GDM1 (cell line): Measurements from ENCODE around the gene ADAMTS8.

ENCODE experiments used
- DNase-seq: peaks from one replicate; lab custom pipeline; 2025; lab: John Stamatoyannopoulos, UW

ADAMTS8 gene

DNA sequence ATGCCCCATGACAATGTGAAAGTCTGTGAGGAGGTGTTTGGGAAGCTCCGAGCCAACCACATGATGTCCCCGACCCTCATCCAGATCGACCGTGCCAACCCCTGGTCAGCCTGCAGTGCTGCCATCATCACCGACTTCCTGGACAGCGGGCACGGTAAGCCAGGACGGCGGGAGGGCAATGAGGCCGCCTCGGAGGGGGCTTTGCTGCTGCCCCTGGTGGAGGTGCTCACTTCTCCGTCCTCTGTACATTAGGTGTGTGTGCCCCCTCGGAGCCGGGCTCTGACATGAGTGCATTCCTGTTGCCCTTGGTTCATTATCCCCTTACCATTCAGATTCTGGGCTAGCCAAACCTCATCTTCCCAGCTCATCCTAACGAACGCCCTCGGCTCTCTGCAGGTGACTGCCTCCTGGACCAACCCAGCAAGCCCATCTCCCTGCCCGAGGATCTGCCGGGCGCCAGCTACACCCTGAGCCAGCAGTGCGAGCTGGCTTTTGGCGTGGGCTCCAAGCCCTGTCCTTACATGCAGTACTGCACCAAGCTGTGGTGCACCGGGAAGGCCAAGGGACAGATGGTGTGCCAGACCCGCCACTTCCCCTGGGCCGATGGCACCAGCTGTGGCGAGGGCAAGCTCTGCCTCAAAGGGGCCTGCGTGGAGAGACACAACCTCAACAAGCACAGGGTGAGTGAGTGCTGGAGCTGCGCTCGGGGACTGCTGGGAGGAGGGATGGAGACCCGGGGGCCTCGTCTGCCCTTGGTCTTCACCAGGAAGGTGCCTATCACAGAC, 33.9 kb upstream of the ADAMTS8 start:
- no peak for DNase-seq

DNA sequence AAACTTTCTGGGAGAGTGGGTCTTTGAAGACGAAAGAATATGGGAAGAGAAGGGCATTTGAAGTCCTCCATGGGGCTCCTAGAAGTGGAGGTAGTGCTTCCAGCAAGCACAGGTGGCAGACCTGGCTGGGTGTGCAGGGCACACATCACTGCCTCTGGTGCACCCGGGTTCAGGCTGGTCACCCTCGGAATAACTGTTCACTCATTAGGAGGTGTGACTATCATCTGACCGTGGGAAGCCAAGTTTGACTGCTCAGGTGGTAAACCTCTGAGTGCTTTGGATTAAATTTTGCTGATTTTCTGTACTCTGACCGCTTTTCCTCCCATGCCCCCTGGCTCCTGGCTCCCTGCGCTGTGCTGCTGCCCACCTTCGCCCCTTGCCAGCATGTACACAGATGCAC, 31.1 kb upstream of the ADAMTS8 start:
- no peak for DNase-seq

DNA sequence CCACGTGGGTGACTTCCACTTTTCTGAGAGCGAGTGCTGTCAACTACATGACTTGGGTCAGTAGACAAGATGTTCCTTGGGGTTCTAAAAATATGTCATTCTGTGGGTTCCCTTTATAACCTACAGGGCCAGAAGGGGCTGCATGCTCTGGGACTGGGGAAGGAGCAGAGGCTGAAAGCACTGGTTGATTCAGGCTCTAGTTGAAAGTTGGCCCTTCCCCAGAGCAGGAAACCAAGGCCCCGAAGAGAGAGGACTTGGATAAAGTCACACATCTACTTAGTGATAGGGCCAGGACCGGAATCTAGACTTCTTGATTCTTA, 30.0 kb upstream of the ADAMTS8 start:
- no peak for DNase-seq

DNA sequence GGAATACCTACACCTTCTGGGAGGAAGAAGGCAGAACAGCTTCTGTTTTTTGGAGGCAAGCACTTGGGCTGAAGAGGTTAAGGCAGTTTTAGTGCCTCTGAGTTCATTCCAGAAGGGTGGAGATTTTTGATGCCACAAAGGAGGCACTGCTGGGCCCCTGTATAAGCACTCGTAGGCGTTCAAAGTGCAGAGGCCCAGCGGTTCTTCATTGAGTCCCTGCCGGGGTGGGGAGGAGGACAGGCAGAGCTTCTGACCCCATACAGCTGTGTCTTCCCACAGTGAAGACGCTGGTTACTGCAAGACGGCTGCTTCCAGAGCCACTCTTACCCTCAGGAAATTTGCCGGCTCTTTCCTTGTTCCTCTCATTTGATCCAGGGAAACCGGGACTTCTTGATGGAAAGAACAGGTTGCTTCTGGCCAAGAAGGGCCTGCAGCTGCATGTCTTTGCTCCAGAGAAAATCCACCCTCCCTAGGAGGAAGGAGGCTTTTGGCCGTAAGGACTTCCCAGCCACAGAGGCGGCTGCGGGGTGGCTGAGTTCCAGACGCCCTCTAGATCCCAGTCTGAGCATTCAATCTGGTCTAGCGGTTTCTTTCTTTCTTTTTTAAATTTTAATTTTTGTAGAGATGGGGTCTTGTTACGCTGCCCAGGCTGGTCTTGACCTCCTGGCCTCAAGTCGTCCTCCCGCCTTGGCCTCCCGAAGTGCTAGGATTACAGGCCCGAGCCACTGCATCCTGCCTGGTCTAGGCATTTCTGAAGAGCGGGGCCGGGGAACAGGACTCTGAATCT, 29.4 kb upstream of the ADAMTS8 start:
- no peak for DNase-seq

DNA sequence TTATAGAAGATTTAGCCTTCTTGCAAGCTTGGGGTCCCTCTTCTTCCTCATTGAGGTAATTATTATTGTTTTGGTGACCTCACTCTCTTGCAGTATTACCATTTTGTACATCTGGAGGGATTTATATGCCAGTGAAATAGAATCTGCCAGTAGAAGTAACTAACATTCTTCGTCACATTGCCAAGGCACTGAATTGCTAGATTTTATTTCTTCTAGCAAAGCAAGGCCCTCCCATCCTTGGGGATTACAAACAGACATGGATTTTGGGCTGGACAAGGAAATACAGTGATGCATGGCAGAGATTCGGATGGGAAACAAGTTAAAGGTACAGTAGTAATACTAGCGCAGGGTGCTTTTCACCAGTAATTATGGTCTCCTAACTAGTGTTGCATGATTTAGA, 27.9 kb upstream of the ADAMTS8 start:
- DNase-seq, result no peak

DNA sequence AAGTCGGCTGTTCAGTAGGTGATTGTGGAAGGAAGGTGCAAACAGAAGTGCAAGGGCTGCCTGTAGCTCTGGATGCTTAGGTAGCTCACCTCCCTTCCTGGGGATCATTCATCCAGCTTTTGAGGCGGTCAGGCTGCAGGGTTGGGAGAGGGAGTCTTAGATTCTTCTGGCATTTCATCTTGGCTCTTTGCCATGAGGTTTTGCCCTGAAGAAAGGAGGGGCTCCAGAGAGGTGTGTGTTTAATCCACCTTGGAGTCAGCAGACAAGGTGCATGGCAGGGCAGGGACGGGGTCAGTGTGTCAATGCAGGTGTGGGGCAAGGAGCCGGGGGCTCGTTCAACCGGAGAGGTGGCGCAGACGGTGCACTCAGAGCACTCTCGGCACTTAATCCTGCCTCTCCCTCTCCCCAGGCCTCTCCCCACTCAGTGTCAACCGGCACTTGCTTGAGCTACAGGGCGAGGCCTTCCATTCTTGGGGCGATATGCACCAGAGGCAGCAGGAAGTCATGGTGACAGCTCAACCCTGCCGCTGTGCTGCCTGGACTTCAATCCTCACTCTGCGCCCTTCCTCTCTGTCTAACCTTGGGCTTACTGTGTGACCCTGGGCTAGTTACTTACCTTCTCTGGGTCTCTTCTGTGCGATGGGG, 27.2 kb upstream of the ADAMTS8 start:
- DNase-seq, result no peak

DNA sequence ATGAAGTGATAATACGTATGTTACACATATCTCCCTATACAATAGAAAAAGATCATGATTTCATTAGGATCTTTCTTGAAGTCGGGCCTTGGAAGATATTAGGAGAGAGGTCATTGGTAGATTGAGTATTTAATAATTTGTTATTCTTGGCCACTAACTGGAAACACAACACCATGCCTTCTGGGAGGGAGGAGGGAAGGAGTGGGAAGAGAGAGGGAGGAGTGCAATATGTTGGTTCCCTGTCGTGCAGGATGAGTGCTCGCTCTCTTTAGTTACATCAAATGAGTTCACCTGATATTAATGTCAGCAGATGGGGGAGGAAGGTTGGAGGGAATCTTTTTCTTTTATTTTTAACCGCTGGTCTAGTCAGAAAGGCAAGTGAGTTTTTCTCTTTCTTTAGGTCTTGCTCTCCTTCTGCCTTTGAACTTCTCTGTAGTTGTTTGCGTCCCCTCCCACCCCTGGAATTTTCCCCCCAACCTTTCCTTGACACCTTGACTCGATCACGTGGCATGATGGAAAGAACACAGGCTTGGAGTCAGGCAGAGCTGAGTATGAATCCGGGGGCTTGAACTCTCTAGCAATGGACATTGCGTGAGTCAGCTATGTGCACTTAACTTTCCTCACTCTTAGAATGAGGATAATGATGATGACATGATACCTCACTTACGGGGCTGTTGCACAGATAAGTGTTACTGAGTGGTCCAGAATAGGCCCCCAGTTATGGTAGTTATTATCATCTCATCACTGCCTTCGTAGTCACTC, 26.3 kb upstream of the ADAMTS8 start:
- DNase-seq, result no peak

DNA sequence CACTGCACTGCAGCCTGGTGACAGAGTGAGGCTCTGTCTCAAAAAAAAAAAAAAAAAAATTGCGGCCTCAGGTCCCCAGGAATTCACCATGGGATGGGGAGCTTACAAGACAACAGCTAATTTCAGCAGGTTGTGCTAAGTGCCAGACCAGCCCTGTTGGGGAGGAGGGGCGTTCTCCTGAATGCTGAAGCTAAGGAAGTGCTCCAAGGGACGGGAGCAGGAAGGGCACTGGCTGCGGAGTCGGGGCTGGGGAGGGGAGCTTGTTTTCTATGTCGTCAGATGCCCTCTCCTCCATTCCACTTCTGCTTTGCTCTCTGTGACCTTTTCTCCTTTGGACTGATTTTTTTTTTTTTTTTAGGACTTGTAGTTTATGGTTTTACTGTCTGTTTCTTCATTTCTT, 24.5 kb upstream of the ADAMTS8 start:
- no peak for DNase-seq

DNA sequence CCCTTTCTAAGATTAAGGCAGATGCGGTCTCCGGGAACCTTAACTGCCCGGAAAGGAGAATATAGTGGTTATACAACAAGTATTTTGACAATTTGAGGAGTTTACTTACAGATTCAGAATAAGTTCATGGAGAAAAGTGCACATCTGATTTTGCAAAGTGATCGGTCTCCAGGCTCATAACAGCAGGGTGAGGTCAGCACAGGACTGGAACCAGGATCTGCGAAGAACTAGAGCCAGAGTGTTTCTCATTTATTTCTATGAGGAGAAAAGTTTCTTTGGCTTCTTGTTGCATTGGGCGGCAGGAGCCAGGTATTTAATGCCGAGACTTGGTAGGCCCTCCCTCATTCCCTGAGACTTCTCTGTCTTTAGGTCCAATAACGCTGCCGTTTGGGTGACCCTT, 23.8 kb upstream of the ADAMTS8 start:
- no peak for DNase-seq

DNA sequence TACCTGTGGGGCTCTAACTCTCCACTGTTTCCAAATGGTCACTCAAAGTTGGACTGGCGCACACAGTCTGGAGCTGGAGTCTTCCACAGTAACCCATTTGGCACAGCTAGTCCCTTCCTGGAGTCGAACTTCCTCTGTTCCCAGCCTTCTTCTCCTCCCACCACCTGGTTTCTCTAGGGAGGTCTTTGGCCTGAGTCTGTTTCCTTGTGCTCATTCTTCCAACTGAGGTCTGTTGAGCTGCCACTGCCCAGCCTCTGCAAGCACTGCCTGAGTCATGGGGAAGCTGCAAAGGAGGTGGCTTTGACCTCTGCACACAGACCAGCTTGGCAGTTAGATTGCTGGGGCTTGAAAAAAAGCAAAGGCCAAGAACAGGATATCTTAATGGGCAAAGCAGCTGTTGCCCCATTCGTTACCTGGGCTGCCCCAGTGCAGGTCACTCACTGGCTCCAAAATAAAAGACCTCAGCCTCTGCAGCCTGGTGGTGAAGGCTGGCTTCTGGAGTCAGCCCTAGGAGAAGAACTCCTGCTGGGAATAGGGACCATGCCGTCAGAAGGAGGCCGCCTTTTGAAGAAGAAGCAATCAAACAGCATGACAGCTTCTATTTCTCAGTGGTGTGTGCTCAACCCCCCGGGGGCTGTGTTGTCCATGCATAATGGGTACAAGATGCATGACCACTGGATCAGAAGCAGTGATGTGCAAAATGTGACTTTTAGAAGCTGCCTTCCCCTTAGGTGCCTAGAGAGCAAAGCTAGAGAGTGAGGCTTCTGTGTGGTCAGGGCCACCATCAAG, 23.0 kb upstream of the ADAMTS8 start:
- no peak for DNase-seq

DNA sequence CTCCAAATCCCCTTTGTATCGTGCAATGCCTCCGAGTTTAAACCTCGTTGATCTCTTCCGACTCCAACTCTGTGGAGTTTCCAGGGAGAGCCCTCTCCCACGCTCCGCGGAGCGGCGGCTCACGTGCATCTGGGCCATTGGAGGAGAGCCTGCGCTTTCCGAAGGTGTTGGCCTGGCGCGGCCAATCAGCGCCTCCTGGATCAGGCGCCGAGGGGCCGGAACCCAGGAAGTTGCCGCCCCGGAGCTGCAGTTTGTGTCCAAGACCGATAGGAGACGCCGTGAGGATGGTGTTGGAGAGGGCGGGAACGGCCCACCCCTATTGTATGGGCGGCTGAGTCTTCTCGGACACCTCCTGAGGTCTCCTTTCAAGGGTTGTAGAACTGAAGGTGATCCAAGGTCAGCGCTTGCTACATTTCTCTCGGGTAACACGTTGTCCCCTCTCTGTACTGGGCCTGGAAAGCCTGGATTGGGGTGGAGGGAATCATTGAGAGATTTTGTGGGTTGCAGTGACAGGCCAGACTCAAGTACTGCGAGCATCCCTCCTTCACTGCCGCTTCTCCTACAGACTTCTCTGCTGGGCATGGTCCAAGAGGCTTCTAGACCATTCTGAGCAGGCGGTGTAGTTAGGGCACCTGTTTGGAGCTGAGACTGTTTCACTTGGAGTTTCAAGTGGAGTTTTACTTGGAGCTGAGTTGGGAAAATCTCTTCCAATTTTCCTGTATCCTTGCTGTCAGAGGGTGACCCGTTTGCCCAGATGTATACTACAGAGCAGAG, 21.8 kb upstream of the ADAMTS8 start:
- DNase-seq, result no peak

DNA sequence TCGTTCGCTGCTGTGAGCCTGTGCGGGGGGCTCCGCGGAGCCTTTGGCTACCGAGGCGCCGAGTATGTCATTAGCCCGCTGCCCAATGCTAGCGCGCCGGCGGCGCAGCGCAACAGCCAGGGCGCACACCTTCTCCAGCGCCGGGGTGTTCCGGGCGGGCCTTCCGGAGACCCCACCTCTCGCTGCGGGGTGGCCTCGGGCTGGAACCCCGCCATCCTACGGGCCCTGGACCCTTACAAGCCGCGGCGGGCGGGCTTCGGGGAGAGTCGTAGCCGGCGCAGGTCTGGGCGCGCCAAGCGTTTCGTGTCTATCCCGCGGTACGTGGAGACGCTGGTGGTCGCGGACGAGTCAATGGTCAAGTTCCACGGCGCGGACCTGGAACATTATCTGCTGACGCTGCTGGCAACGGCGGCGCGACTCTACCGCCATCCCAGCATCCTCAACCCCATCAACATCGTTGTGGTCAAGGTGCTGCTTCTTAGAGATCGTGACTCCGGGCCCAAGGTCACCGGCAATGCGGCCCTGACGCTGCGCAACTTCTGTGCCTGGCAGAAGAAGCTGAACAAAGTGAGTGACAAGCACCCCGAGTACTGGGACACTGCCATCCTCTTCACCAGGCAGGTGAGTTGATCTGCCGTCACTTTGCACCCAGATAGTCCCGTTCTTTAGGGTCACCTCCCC, 21.0 kb upstream of the ADAMTS8 start:
- no peak for DNase-seq

DNA sequence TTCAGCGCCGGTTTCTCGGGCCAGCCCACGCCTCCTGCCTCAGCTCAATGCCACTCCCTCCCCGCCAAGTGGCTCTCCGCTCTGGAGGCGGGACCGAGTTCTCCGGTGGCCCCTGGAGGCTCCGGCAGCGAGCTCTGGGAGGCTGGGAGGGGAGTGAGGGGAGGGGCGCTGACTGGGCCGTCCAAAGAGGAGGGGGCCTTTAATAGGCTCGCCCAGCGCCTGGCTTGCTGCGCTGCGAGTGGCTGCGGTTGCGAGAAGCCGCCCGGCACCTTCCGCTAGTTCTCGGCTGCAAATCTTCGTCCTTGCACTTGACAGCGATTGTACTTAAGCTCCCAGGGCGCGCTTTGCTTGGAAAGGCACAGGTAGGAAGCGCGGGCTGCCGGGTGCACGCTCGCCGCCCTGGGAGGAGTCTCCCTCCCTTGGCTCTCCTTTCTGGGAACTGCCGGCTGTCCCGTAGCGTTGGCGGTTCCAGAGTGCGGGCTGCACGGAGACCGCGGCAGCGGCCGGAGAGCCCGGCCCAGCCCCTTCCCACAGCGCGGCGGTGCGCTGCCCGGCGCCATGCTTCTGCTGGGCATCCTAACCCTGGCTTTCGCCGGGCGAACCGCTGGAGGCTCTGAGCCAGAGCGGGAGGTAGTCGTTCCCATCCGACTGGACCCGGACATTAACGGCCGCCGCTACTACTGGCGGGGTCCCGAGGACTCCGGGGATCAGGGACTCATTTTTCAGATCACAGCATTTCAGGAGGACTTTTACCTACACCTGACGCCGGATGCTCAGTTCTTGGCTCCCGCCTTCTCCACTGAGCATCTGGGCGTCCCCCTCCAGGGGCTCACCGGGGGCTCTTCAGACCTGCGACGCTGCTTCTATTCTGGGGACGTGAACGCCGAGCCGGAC, 20.3 kb upstream of the ADAMTS8 start, which contains the start of gene ADAMTS15:
Gene ADAMTS15, plus strand, starts transcription at position 230 of the 894 bp plus-strand sequence. Its CDS starts 329 bp downstream, at position 559.
- DNase-seq, result no peak

DNA sequence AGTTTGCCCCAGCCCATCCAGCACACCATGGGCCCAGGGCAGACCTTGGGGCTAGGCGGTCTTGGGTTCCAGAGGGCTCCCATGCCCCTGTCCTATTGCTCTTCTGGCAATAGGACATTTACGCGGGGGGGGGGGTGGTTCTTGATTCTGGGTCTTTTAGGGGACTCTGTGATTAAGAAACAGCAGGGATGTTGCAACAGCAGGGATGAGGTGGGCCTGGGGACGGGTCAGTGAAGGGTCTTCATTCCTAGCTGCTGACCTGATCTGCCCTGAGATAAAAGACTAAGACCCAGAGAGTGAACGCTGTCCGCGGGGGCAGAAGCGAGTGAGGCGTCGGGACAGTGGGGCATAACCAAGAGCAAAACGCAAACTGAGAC, 19.6 kb upstream of the ADAMTS8 start:
- no peak for DNase-seq

DNA sequence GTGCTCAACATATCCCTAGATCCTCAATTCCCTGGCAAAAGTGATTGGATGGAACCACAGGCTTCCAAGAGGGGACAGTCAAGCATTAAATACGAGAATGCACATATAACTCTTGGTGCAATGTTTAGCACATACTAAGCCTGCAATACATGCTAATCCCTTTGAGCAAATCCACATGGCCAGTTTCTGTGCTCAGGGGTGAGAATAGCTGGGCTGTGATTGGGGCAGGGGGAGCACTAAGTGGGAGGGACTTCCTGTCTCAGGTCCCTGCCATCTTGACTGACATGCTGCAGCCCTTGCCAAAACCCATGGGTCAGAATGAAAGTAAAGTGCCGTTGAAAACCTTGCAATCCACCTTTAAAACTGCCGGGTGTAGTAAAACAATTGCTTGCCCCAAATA, 17.4 kb upstream of the ADAMTS8 start:
- no peak for DNase-seq

DNA sequence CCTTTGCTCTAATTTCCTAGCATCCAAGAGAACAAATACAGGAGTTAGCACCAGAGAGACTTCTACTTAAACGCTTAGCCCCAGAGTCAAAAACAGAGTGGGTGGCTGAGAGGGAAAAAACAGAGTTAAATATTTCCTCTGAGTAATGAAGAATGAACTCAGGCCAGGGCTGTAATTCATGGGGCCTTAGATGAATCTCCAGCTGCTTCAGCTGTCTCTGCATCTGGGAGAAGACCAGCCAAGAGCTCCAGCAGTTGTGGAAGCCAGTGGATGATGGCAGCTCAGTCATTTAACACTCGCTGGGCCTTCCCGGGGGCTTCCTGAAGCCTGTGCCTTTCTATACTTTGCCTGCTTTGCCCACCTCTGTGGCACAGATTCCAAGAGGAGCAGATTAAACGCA, 14.3 kb upstream of the ADAMTS8 start:
- DNase-seq, result no peak

DNA sequence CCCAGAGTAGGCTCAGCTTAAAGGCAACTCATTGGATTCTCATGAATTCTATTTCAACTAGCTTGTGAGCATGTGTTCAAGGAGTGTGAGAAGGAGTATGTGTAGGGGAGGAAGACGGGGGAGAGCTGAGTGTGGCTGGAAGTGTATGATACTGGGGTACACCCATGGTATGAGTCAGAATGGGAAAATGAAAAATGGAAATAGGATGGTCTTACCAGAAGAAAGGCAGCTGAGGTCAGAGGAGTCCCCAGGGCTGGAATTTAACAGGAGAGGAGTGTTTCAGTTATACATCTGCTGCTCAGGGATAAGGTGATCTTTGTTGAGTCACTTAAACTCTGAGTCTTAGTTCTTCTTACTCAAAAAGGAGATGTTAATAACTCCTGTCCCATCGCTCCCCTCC, 13.3 kb upstream of the ADAMTS8 start:
- DNase-seq, result no peak

DNA sequence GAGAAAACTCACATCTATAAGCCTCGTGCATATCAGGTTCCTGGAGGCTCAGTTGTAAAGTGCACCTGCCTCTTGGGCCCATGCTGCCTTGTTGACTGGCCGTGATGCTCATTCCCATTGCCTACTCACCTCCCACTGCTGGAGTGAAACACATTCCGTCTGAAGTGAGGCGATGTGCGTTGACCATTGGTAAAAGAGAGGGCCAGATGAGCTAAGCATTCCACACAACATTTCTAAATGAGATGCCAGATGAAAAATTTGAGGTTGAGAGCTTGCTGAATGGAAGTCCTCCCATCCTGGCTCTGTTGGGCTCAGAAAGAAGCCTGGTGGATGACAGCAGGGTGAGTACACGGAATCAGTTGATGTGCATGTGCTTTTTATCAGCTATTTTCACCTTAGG, 11.5 kb upstream of the ADAMTS8 start:
- DNase-seq, result no peak

DNA sequence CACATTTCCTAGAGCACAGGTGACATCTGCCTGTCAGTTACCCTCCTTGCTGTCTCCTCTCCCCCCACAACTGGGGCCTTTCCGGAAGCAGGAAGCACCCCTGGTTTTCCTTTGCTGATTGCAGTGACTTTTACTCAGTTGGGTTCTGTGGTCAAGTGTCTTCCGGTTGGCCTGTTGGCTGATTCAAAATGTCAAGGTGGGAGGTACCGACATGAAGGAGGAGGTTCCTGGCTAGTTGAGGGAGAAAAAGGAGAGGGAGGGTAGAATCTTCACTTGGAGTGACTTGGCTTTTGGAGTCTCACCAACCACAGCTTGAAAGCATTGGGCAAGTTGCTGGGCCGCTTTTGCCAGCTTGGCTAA, 10.7 kb upstream of the ADAMTS8 start:
- no peak for DNase-seq
